Epithelial cell of proximal tubule (primary cell): Measurements from ENCODE around the gene IL1F10. TPM values are rescaled to one million over a fixed set of nuclear protein-coding genes. Genes with fewer than 3 reads are reported as not detected.

Experiments
- DNase-seq: peaks from one replicate; pipeline ENCODE4 v3.0.0-alpha.2; 2011; ENCODE audit warnings: low read depth
- H3K4me3 ChIP-seq: 2 replicates; pipeline ENCODE4 v1.5.1; 2011; ENCODE audit warnings: low read depth, mild to moderate bottlenecking, low read length
- total RNA-seq: library from RNA; depleted of rRNA; stranded (reverse); fragments of >200 nt; gene quantifications from 2 replicates; pipeline ENCODE4 v1.2.3, GENCODE V29; 2015
- TF ChIP-seq, protein P1 (sequence below): conservative IDR thresholded peaks from 2 replicates; pipeline ENCODE4 v1.5.1; 2012; ENCODE audit warnings: low read depth, mild to moderate bottlenecking, low read length

The IL1F10 gene
- total RNA-seq, 1 donor from 2014 or later = not detected

DNA sequence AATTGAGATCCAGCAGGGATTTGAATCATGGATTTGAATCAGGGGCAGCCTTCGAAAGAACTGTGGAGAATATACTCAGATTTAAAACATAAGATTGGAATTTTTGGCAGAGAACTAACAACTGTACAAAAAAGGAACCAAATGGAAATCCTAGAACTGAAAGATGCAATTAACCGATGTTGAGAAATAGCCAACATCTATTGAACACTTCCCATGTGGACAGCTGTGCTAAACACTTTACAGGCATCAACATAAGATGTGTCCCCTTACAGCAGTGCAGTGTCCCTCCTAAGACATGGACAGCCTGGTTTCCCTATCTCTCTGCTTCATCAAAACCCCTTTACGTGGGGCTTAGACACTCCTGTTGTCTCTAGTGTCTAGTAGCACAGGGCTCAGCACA lies 56.0 kb downstream of the IL1F10 start:
- TF ChIP-seq, protein P1, sequence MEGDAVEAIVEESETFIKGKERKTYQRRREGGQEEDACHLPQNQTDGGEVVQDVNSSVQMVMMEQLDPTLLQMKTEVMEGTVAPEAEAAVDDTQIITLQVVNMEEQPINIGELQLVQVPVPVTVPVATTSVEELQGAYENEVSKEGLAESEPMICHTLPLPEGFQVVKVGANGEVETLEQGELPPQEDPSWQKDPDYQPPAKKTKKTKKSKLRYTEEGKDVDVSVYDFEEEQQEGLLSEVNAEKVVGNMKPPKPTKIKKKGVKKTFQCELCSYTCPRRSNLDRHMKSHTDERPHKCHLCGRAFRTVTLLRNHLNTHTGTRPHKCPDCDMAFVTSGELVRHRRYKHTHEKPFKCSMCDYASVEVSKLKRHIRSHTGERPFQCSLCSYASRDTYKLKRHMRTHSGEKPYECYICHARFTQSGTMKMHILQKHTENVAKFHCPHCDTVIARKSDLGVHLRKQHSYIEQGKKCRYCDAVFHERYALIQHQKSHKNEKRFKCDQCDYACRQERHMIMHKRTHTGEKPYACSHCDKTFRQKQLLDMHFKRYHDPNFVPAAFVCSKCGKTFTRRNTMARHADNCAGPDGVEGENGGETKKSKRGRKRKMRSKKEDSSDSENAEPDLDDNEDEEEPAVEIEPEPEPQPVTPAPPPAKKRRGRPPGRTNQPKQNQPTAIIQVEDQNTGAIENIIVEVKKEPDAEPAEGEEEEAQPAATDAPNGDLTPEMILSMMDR = no peak
- DNase-seq = no peak
- no peak overlapping the region for H3K4me3 ChIP-seq

DNA sequence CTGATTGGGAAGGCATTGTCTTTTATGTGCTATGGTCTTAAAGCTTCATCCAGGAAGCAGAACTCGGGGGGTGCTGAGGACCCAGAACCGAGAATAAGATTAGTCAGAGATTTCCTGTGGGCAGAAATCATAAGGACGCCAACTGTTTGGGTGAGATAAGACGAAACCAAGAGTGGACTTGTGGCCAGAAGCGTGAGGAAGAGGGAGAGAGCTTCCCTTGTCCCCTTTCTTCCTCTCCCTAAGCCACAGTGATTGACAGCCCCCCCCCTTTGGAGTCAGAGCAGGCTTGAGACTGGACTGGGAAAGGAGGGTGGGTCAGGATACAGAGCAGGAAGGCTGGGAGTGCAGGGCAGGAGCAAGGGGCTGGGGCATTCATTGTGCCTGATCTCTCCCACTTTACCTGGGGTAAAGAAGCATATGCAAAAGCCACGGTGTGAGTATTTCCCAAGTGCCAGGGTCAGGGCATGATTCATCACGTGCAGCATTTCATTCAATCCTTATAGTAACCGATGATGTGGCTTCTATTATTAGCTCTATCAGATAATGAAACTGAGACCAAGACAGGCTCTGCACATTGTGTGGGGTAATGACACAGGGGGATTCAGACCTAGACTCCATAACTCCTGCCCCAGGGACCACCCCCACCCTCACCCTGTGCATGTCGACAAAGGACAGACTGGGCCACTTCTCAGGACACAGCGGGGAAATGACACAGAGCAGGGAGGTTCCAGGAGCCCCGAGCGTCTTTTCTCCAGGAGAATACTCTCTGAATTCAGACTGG lies 56.6 kb downstream of the IL1F10 start:
- no peak overlapping the region for H3K4me3 ChIP-seq
- TF ChIP-seq, protein P1 = no peak
- no peak for DNase-seq

Other genes starting within 250 kb of the IL1F10 start
- gene IL1B, start 231.2 kb upstream of the IL1F10 start, total RNA-seq = 0.65 TPM in 1 of 2 replicates, not detected in the other
- gene IL37, start 156.8 kb upstream of the IL1F10 start, total RNA-seq = not detected in 2 replicates
- gene IL36G, start 90.0 kb upstream of the IL1F10 start, total RNA-seq = not detected in 2 replicates
- not detected in 2 replicates for gene IL36A, start 62.5 kb upstream of the IL1F10 start, total RNA-seq
- gene IL36B, start 15.1 kb upstream of the IL1F10 start, total RNA-seq = not detected in 2 replicates
- gene IL36RN, start 8.8 kb upstream of the IL1F10 start, total RNA-seq = not detected in 2 replicates
- 0.29 and 1.1 TPM in 2 replicates for gene IL1RN, start 59.6 kb downstream of the IL1F10 start, total RNA-seq
- 5.9 and 7.3 TPM in 2 replicates for gene PSD4, start 106.0 kb downstream of the IL1F10 start, total RNA-seq
- 109 and 127 TPM in 2 replicates for gene PAX8, start 211.0 kb downstream of the IL1F10 start, total RNA-seq